Osteoblast (primary cell): ENCODE data around the gene SLCO2B1. TPM values are rescaled to one million over a fixed set of nuclear protein-coding genes. Genes with fewer than 3 reads are reported as not detected.

ENCODE experiments used
- DNase-seq: peaks from one replicate; pipeline ENCODE4 v3.0.0; 2011; ENCODE audit warnings: low spot score, mixed read lengths; ENCODE audit not compliant: insufficient read length; ENCODE audit errors: missing footprints
- H2AFZ ChIP-seq: 2 replicates; pipeline ENCODE4 v1.6.0; 2011; ENCODE audit warnings: mild to moderate bottlenecking, low read length
- H3K27ac ChIP-seq: 2 replicates; pipeline ENCODE4 v1.5.1; 2011; ENCODE audit warnings: mild to moderate bottlenecking, low read depth, low read length, moderate library complexity
- H3K27me3 ChIP-seq: 2 replicates; pipeline ENCODE4 v1.6.0; 2012; ENCODE audit warnings: mild to moderate bottlenecking, control low read depth, inconsistent platforms, low read length, moderate library complexity; ENCODE audit not compliant: insufficient read depth
- H3K36me3 ChIP-seq: 2 replicates; pipeline ENCODE4 v1.5.1; 2011; ENCODE audit warnings: mild to moderate bottlenecking, low read length, control low read depth, moderate library complexity; ENCODE audit not compliant: insufficient read depth
- H3K4me1 ChIP-seq: 2 replicates; pipeline ENCODE4 v1.5.1; 2011; ENCODE audit warnings: mild to moderate bottlenecking, low read length, control low read depth, moderate library complexity; ENCODE audit not compliant: insufficient read depth
- H3K4me2 ChIP-seq: 2 replicates; pipeline ENCODE4 v1.6.0; 2011; ENCODE audit warnings: mild to moderate bottlenecking, low read length; ENCODE audit not compliant: insufficient read depth
- H3K4me3 ChIP-seq: fragments of 200-600 bp; sonication (generic); 3 replicates; pipeline ENCODE4 v1.5.1; 2012; ENCODE audit warnings: mild to moderate bottlenecking, low read length, inconsistent platforms; ENCODE audit not compliant: insufficient read depth
- H3K79me2 ChIP-seq: 2 replicates; pipeline ENCODE4 v1.6.0; 2012; ENCODE audit warnings: mild to moderate bottlenecking, low read length, control low read depth, inconsistent platforms; ENCODE audit not compliant: insufficient read depth
- H3K9me3 ChIP-seq: 2 replicates; pipeline ENCODE4 v1.5.1; 2011; ENCODE audit warnings: low read depth, low read length, control low read depth
- H4K20me1 ChIP-seq: 2 replicates; pipeline ENCODE4 v1.6.0; 2012; ENCODE audit warnings: mild to moderate bottlenecking, low read length, control low read depth; ENCODE audit not compliant: insufficient read depth
- CTCF ChIP-seq: IDR thresholded peaks from 2 replicates; pipeline ENCODE4 v1.5.1; 2011; ENCODE audit warnings: mild to moderate bottlenecking, low read depth, low read length, moderate library complexity; ENCODE audit errors: extremely low read depth
- total RNA-seq: library from RNA; depleted of rRNA; stranded (reverse); fragments of >200 nt; gene quantifications from 2 replicates; pipeline ENCODE4 v1.2.3, GENCODE V29; 2012

The SLCO2B1 gene
- total RNA-seq, 1 donor = 0.72 TPM

GRCh38 chr11:75230621-75231020, 79.7 kb downstream of the SLCO2B1 start:
- H3K4me2 ChIP-seq = no peak overlapping the region
- H3K4me3 ChIP-seq = no peak overlapping the region
- no peak overlapping the region for H3K27ac ChIP-seq
- no peaks in the 10 kb centered on the region for H3K9me3 ChIP-seq
- H3K4me1 ChIP-seq = no peaks in the 10 kb centered on the region
- TF ChIP-seq CTCF = no peak
- H3K27me3 ChIP-seq = peaks cover 2% of the 10 kb centered on the region
- no peaks in the 10 kb centered on the region for H3K36me3 ChIP-seq
- H4K20me1 ChIP-seq = no peaks in the 10 kb centered on the region
- H2AFZ ChIP-seq = no peak overlapping the region
- no peaks in the 10 kb centered on the region for H3K79me2 ChIP-seq
- DNase-seq = no peak

DNA sequence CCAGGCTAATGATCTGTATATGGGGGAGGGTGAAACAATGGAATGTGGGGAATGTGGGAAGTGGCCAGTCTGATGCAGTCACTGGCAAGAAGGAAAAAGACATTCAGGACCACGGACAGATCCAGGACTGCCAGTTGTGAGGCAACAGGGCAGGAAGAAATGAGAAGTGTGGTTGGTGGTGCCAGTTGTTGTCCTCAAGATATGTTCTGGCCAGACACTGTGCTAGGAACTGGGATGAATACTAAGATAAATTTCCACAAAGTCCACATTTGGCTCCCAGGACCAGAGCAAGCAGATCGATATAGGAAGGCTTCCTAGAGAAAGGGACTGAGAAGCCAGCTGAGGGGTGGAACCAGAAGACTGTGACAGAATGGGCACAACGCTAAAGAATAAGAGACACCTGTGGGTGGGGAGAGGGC, 82.9 kb downstream of the SLCO2B1 start:
- H3K4me3 ChIP-seq = no peak overlapping the region
- TF ChIP-seq CTCF = no peak
- no peak overlapping the region for H2AFZ ChIP-seq
- H4K20me1 ChIP-seq = no peaks in the 10 kb centered on the region
- no peaks in the 10 kb centered on the region for H3K4me1 ChIP-seq
- no peaks in the 10 kb centered on the region for H3K79me2 ChIP-seq
- H3K4me2 ChIP-seq = no peak overlapping the region
- H3K36me3 ChIP-seq = no peaks in the 10 kb centered on the region
- DNase-seq = no peak
- H3K9me3 ChIP-seq = no peaks in the 10 kb centered on the region
- H3K27ac ChIP-seq = no peak overlapping the region
- H3K27me3 ChIP-seq = peaks cover 8% of the 10 kb centered on the region

DNA sequence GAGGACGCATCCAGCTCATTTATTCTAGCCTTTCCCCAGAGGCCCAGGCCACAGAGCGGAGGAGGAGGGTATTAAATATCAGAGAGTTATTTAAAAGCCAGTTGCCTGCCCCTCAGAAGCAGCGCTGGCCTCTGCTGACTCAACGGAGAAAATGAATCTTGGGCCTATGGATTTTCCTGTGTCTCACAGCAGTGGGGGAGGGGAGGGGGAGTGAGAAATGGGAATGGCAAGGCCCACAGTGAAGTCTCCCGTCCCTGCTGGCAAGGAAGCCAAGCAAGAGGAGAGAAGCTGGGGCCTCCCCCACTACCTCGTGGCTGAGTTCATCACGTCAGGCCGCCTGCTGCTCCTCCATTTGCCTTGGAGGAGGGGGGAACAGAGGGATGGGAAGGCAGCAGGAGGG, 85.2 kb downstream of the SLCO2B1 start:
- H3K79me2 ChIP-seq = no peaks in the 10 kb centered on the region
- H3K27ac ChIP-seq = no peak overlapping the region
- H2AFZ ChIP-seq = no peak overlapping the region
- no peaks in the 10 kb centered on the region for H3K36me3 ChIP-seq
- no peak for TF ChIP-seq CTCF
- no peaks in the 10 kb centered on the region for H3K9me3 ChIP-seq
- H3K4me1 ChIP-seq = no peaks in the 10 kb centered on the region
- peak; percentile 82 for DNase-seq
- H3K27me3 ChIP-seq = peaks cover 29% of the 10 kb centered on the region
- H3K4me2 ChIP-seq = no peak overlapping the region
- H3K4me3 ChIP-seq = no peak overlapping the region
- H4K20me1 ChIP-seq = no peaks in the 10 kb centered on the region

DNA sequence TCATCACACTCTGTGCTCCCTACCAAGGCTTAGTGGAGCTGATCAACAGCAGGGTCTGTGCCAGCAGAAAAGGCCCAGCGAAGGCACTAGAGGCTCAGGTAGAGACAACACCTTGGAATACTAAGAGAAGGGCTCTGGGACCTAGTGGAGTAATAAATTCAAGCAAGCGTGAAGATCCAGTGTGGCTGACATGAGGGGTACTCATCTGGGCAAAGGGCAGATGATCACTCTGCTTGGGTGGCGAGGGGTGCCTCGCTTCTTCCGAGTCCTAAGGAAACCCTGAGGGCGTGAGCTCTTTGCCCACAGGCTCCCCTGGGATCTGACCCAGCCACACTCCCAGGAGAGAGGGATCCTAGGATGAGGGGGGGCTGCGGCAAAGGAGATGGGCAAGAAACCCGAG, 86.1 kb downstream of the SLCO2B1 start:
- TF ChIP-seq CTCF = no peak

More for the DNA sequence above, 86.1 kb downstream of the SLCO2B1 start:
- no peaks in the 10 kb centered on the region for H3K4me1 ChIP-seq
- H3K27ac ChIP-seq = no peak overlapping the region
- H4K20me1 ChIP-seq = no peaks in the 10 kb centered on the region
- no peaks in the 10 kb centered on the region for H3K79me2 ChIP-seq
- DNase-seq = peak; percentile 41
- H3K9me3 ChIP-seq = no peaks in the 10 kb centered on the region
- no peak overlapping the region for H3K4me2 ChIP-seq
- peaks cover 29% of the 10 kb centered on the region for H3K27me3 ChIP-seq
- no peak overlapping the region for H2AFZ ChIP-seq
- H3K4me3 ChIP-seq = no peak overlapping the region
- H3K36me3 ChIP-seq = no peaks in the 10 kb centered on the region
